CD4-positive, alpha-beta T cell (primary cell): ENCODE measurements around the gene GTF2H3. TPM values are rescaled to one million over a fixed set of nuclear protein-coding genes. Genes with fewer than 3 reads are reported as not detected.

Experiments
- ATAC-seq: fragments of 200-7000 bp; cut with Tn5 transposase; one replicate; pipeline ENCODE4 v1.10.0; 2022; ENCODE audit warnings: mild to moderate bottlenecking; ENCODE audit not compliant: poor library complexity
- CTCF ChIA-PET: fragments of 350-600 bp; sonication (Branson Sonifier 250); formaldehyde crosslinking; loops from one replicate; lab custom pipeline; 2021; ENCODE audit warnings: antibody characterized with exemption, inconsistent platforms; lab: Charles Lee
- POLR2A ChIA-PET: fragments of 350-600 bp; sonication (Branson Sonifier 250); formaldehyde crosslinking; loops from one replicate; lab custom pipeline; 2021; ENCODE audit warnings: antibody characterized with exemption, inconsistent platforms; lab: Charles Lee
- DNase-seq, 14 experiments: peaks; one replicate each; pipeline ENCODE4 v3.0.0-alpha.2; 2013 to 2020; ENCODE audit warnings: mixed read lengths in 2 of 14
- H3K27ac ChIP-seq, 2 donors: one replicate each; pipeline versions ENCODE4 v1.5.1 to v1.7.0; 2013; ENCODE audit warnings: low read length in 2 of 2, low read depth in 1 of 2, mild to moderate bottlenecking in 1 of 2
- H3K27me3 ChIP-seq, 2 experiments: 1 replicate in 1 of 2; 2 replicates in 1 of 2; pipeline versions ENCODE4 v1.6.1 to v1.7.0; 2013; ENCODE audit warnings: low read length in 2 of 2, control low read depth in 1 of 2, mild to moderate bottlenecking in 1 of 2, moderate library complexity in 1 of 2; ENCODE audit not compliant: insufficient read depth in 2 of 2, control insufficient read depth in 1 of 2
- H3K36me3 ChIP-seq: one replicate; pipeline ENCODE4 v1.6.1; 2013; ENCODE audit warnings: low read length, control low read depth; ENCODE audit not compliant: insufficient read depth
- H3K4me1 ChIP-seq: one replicate; pipeline ENCODE4 v1.6.1; 2013; ENCODE audit warnings: low read length, control low read depth; ENCODE audit not compliant: insufficient read depth
- H3K4me3 ChIP-seq: one replicate; pipeline ENCODE4 v1.5.1; 2013; ENCODE audit warnings: mild to moderate bottlenecking, low read length, moderate library complexity
- H3K9me3 ChIP-seq, 2 experiments: 1 replicate in 1 of 2; 2 replicates in 1 of 2; pipeline versions ENCODE4 v1.6.1 to v1.7.0; 2013; ENCODE audit warnings: low read length in 2 of 2, mild to moderate bottlenecking in 2 of 2, control low read depth in 1 of 2, moderate library complexity in 1 of 2; ENCODE audit not compliant: control insufficient read depth in 1 of 2, insufficient read depth in 1 of 2
- H3K27ac Mint-ChIP-seq: one replicate; pipeline ENCODE4 v1.8.0; 2020; ENCODE audit warnings: mixed read lengths
- H3K27me3 Mint-ChIP-seq: one replicate; pipeline ENCODE4 v1.8.0; 2021; ENCODE audit warnings: mixed read lengths
- H3K36me3 Mint-ChIP-seq: one replicate; pipeline ENCODE4 v1.8.0; 2021; ENCODE audit warnings: low read depth, mixed read lengths
- H3K4me1 Mint-ChIP-seq: one replicate; pipeline ENCODE4 v1.8.0; 2021; ENCODE audit warnings: low read depth, mixed read lengths
- H3K4me3 Mint-ChIP-seq: one replicate; pipeline ENCODE4 v1.8.0; 2020; ENCODE audit warnings: mild to moderate bottlenecking, mixed read lengths
- H3K9me3 Mint-ChIP-seq: one replicate; pipeline ENCODE4 v1.8.0; 2020; ENCODE audit warnings: mixed read lengths
- CTCF ChIP-seq: fragments of 200-600 bp; IDR thresholded peaks from one replicate; pipeline ENCODE4 v1.8.0; 2022; ENCODE audit warnings: antibody characterized with exemption, mild to moderate bottlenecking
- intact Hi-C, 2 experiments: fragments of 100-400 bp; cut with DNase I in 1 of 2; cut with micrococcal nuclease in 1 of 2; formaldehyde crosslinking; loops; one replicate each; pipeline versions ENCODE4 v1.15.1 to v1.9.0; 2023 to 2025; cut with DNase I, micrococcal nuclease
- total RNA-seq, 174 experiments: library from RNA in 2 of 174; stranded (reverse) in 2 of 174; gene quantifications; one replicate each; pipeline ENCODE4 v1.2.3 and lab custom pipeline; 2021 to 2026

GTF2H3 gene
- total RNA-seq, 2 experiments from 2014 or later = 12.3 to 12.9 TPM

GRCh38 chr12:123657211-123657610 lies 23.6 kb downstream of the GTF2H3 start:
- H3K4me1 ChIP-seq = no peaks in the 10 kb centered on the region
- DNase-seq = no peak
- intact Hi-C loops = no loop called here
- peaks cover 66% of the 10 kb centered on the region for H3K36me3 Mint-ChIP-seq
- ATAC-seq = no peak
- peaks cover 36% of the 10 kb centered on the region for H3K36me3 ChIP-seq
- H3K4me1 Mint-ChIP-seq = peaks cover 6% of the 10 kb centered on the region
- no peaks in the 10 kb centered on the region for H3K27me3 Mint-ChIP-seq
- no peak overlapping the region for H3K4me3 Mint-ChIP-seq
- TF ChIP-seq CTCF = no peak
- ChIA-PET POLR2A (no interaction called here), CTCF (no interaction called here)
- no peaks in the 10 kb centered on the region for H3K9me3 Mint-ChIP-seq
- H3K27me3 ChIP-seq = no peaks in the 10 kb centered on the region
- no peak overlapping the region for H3K27ac Mint-ChIP-seq
- H3K27ac ChIP-seq = no peak overlapping the region
- no peaks in the 10 kb centered on the region for H3K9me3 ChIP-seq
- no peak overlapping the region for H3K4me3 ChIP-seq

DNA sequence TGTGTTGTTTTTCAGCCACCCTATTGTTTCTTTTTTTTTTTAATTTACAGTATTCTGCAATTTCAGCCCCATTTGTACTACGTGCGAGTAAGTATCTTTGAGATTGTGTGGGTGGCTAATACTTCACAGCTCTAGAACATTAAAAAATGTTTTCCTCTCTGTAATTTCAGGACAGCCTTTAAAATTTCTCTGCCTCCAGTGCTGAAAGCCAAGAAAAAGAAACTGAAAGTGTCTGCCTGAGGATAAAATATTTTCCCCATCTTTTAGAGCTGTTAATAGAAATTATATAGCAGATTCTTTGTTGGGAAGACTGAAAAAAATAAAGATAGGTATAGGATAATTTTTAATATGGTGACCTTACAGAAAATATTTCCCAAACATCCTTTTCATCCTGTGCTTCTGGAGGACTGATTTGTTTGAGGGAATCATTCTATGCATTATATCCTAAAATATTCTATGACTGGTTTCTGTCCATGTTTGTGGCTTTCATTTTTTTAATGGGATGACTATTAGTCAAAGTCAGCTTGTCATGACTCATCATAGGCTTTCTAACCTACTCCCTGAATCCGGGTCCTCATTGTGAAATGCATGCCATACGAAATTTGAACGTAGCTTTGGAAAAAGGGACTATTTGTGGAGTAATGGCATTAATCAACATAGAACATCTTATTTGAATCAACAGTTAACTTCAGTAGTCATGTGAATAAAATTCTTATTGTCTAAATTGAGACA lies 26.5 kb downstream of the GTF2H3 start:
- no peak for TF ChIP-seq CTCF
- no peaks in the 10 kb centered on the region for H3K27me3 Mint-ChIP-seq
- Histone ChIP-seq H3K27me3 (no peaks in the 10 kb centered on the region), H3K27ac (peak overlapping the region in 1 of 2 donors; percentile 33), H3K36me3 (peaks cover 28% of the 10 kb centered on the region), H3K4me3 (no peak overlapping the region), H3K4me1 (no peaks in the 10 kb centered on the region), H3K9me3 (no peaks in the 10 kb centered on the region)
- ATAC-seq (no peak), DNase-seq (no peak)
- H3K36me3 Mint-ChIP-seq = peaks cover 48% of the 10 kb centered on the region
- no peaks in the 10 kb centered on the region for H3K9me3 Mint-ChIP-seq
- peak overlapping the region; percentile 53 for H3K27ac Mint-ChIP-seq
- CTCF ChIA-PET = interaction anchor here (1.2 kb wide), 1 partner anchor 8 kb away, joined by 3 read pairs; no protein-coding TSS in a partner anchor
- no peak overlapping the region for H3K4me3 Mint-ChIP-seq
- intact Hi-C loops = no loop called here
- H3K4me1 Mint-ChIP-seq = peaks cover 6% of the 10 kb centered on the region
- POLR2A ChIA-PET = no interaction called here

- H3K4me1 Mint-ChIP-seq = peaks cover 15% of the 10 kb centered on the region
- ChIA-PET CTCF (no interaction called here), POLR2A (no interaction called here)
Observed at GRCh38 chr12:123667771-123668170, 34.1 kb downstream of the GTF2H3 start.

More at GRCh38 chr12:123667771-123668170, 34.1 kb downstream of the GTF2H3 start:
- DNase-seq (no peak), ATAC-seq (no peak)
- H3K27me3 Mint-ChIP-seq = no peaks in the 10 kb centered on the region
- no peaks in the 10 kb centered on the region for H3K9me3 Mint-ChIP-seq
- no peak overlapping the region for H3K27ac ChIP-seq
- peaks cover 5% of the 10 kb centered on the region for H3K36me3 Mint-ChIP-seq
- H3K4me3 ChIP-seq = no peak overlapping the region
- H3K4me3 Mint-ChIP-seq = no peak overlapping the region
- H3K36me3 ChIP-seq = no peaks in the 10 kb centered on the region
- H3K9me3 ChIP-seq = no peaks in the 10 kb centered on the region
- no peaks in the 10 kb centered on the region for H3K27me3 ChIP-seq
- H3K27ac Mint-ChIP-seq = no peak overlapping the region
- intact Hi-C loops = no loop called here
- peaks cover 18% of the 10 kb centered on the region for H3K4me1 ChIP-seq
- no peak for TF ChIP-seq CTCF
